GM23248 (cell line): ENCODE measurements around the gene NME4. TPM values are rescaled to one million over a fixed set of nuclear protein-coding genes. Genes with fewer than 3 reads are reported as not detected.

Experiments
- DNase-seq: peaks from one replicate; pipeline ENCODE4 v3.0.0-alpha.2; 2015
- H2AFZ ChIP-seq: fragments of 200-600 bp; sonication (generic); 2 replicates; pipeline ENCODE4 v1.6.1; 2016; ENCODE audit warnings: antibody characterized with exemption
- H3F3A ChIP-seq: fragments of 200-600 bp; sonication (generic); 2 replicates; pipeline ENCODE4 v1.6.1; 2016; ENCODE audit warnings: mild to moderate bottlenecking, antibody characterized with exemption, mixed run types; ENCODE audit not compliant: insufficient read depth
- H3K27ac ChIP-seq: fragments of 200-600 bp; sonication (generic); 2 replicates; pipeline ENCODE4 v1.5.1; 2016; ENCODE audit warnings: mild to moderate bottlenecking
- H3K27me3 ChIP-seq: fragments of 200-600 bp; sonication (generic); replicated peaks from 2 replicates; pipeline ENCODE4 v1.6.1; 2016; ENCODE audit warnings: mild to moderate bottlenecking; ENCODE audit not compliant: insufficient read depth
- H3K36me3 ChIP-seq: fragments of 200-600 bp; sonication (generic); 2 replicates; pipeline ENCODE4 v1.6.1; 2016; ENCODE audit warnings: low read depth, mild to moderate bottlenecking
- H3K4me1 ChIP-seq: fragments of 200-600 bp; sonication (generic); 2 replicates; pipeline ENCODE4 v1.6.1; 2016; ENCODE audit warnings: mild to moderate bottlenecking; ENCODE audit not compliant: insufficient read depth
- H3K4me2 ChIP-seq: fragments of 200-600 bp; sonication (generic); one replicate; pipeline ENCODE4 v1.6.1; 2016; ENCODE audit warnings: mild to moderate bottlenecking; ENCODE audit not compliant: unreplicated experiment
- H3K4me3 ChIP-seq: fragments of 200-600 bp; sonication (generic); 2 replicates; pipeline ENCODE4 v1.5.1; 2016; ENCODE audit warnings: mild to moderate bottlenecking
- H3K79me2 ChIP-seq: fragments of 200-600 bp; sonication (generic); 2 replicates; pipeline ENCODE4 v1.6.1; 2016; ENCODE audit warnings: mild to moderate bottlenecking; ENCODE audit not compliant: insufficient read depth
- H3K9ac ChIP-seq: fragments of 200-600 bp; sonication (generic); 2 replicates; pipeline ENCODE4 v1.6.1; 2016; ENCODE audit warnings: mild to moderate bottlenecking
- H3K9me2 ChIP-seq: fragments of 200-600 bp; sonication (generic); 2 replicates; pipeline ENCODE4 v1.6.1; 2016; ENCODE audit warnings: mixed run types, mild to moderate bottlenecking, moderate library complexity; ENCODE audit not compliant: insufficient read depth
- H3K9me3 ChIP-seq: fragments of 200-600 bp; sonication (generic); one replicate; pipeline ENCODE4 v1.6.1; 2017; ENCODE audit warnings: low read depth
- H4K20me1 ChIP-seq: fragments of 200-600 bp; sonication (generic); 2 replicates; pipeline ENCODE4 v1.6.0; 2016; ENCODE audit not compliant: insufficient read depth
- EZH2 ChIP-seq: fragments of 200-600 bp; sonication (generic); IDR thresholded peaks from 2 replicates; pipeline ENCODE4 v1.6.1; 2018; ENCODE audit warnings: antibody characterized with exemption, mild to moderate bottlenecking; ENCODE audit not compliant: insufficient read depth, poor library complexity, severe bottlenecking
- EZH2phosphoT487 ChIP-seq: fragments of 200-600 bp; sonication (generic); IDR thresholded peaks from 2 replicates; pipeline ENCODE4 v1.6.1; 2018; ENCODE audit warnings: antibody characterized with exemption, moderate library complexity, mild to moderate bottlenecking, low read depth; ENCODE audit not compliant: insufficient read depth
- WGBS, 2 experiments: methylation state at CpG; one replicate each; pipeline ENCODE4 v1.1.6; 2015 to 2017; ENCODE audit warnings: low lambda C conversion rate in 2 of 2, low coverage in 1 of 2; ENCODE audit errors: missing lambda C conversion rate in 2 of 2; 5-methylcytosine and 5-hydroxymethylcytosine counted together
- in situ Hi-C: fragments of 300-500 bp; cut with MboI; formaldehyde crosslinking; loops from 2 replicates; pipeline ENCODE4 v1.15.0; 2020
- polyA plus RNA-seq: library from polyadenylated mRNA; unstranded; fragments of >200 nt; fragmentation: Nextera tagmentation; extraction: Ambion mirVana; gene quantifications from 2 replicates; pipeline ENCODE4 v1.2.1, GENCODE V29; 2016
- total RNA-seq: library from RNA; depleted of rRNA; stranded (reverse); fragments of >200 nt; shearing (Covaris generic); gene quantifications from 2 replicates; pipeline ENCODE4 v1.2.3, GENCODE V29; 2014

The NME4 gene
- total and polyA plus RNA-seq, 2 experiments from 2014 or later: 175 to 283 TPM

DNA sequence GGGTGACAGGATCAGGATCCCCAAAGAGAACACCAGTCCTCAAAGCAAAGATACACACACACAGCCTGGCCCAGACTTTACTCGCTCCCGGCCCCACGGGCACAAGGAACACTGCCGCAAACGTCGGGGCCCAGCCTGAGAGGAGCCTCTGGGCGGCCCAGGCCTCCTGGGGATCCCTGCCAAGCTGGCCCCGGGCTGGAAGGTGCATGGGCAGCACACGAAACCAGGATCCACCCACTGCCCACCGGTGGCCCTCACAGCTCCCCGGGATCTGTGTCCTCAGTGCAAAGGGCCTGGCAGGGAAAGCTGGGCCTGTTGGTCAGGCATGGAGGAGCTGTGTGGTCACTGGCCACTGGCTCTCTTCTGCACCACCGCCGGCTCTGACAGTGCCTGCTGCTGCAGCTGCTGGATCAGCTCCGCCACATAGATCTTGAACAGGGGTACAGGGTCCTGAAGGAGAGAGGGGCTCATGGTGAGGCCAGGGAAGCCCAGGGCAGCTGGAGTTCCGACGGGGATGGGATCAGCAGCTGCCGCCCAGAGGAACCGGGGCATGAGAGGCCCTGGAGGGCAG is 29.6 kb upstream of the NME4 start:
- Histone ChIP-seq H3K27me3 (no peaks in the 10 kb centered on the region), H3K79me2 (no peaks in the 10 kb centered on the region), H3K4me2 (no peak overlapping the region), H3K9me3 (no peaks in the 10 kb centered on the region), H3K9me2 (no peaks in the 10 kb centered on the region), H3K36me3 (no peaks in the 10 kb centered on the region), H3K27ac (no peak overlapping the region), H3K9ac (no peak overlapping the region), H3F3A (no peaks in the 10 kb centered on the region), H4K20me1 (no peaks in the 10 kb centered on the region), H3K4me3 (no peak overlapping the region), H3K4me1 (peaks cover 8% of the 10 kb centered on the region), H2AFZ (no peak overlapping the region)
- no peak for TF ChIP-seq EZH2
- no peak for TF ChIP-seq EZH2phosphoT487
- in situ Hi-C loops: no loop called here
- WGBS, 2 experiments: 93 to 96% methylated on average over 18 of the region's 18 CpGs
- DNase-seq: no peak

DNA sequence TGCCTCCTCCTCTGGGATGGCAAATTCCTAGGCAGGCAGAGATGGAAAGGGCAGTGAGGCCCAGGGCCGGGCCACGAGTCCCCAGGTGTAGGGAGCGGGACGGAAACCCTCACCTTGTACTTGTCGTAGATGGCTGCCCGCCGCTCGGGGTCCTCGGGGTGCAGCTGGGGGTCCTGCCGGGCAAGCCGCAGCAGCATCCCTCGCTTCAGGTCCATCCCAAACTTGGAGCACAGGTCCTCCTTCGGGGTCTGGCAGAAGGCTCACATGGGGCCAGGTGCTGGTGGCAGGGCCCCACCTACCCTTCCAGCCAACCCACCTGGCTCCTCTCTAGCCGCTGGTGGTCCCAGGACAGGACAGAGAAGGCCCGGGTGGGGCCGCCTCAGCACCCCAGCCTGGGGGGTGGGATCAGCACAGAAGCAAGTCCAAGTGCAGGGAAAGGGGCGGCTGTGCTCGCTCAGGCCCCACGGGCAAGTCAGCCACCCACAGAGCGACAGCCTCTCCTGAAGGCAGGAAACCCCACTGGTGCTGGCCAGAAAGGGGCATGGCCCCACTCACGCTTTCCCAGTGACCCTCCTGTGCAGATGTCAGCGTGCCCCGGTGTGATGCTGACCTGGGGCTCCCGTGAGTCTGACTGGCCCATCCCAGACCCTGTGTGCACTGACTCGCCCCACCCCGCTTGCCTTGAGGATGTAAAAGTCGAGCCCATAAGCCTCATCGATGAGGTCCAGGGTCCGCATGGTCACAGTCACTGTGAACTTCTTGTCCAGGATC is 28.4 kb upstream of the NME4 start:
- in situ Hi-C loops: no loop called here
- H3F3A ChIP-seq: no peaks in the 10 kb centered on the region
- no peaks in the 10 kb centered on the region for H3K36me3 ChIP-seq
- H3K4me2 ChIP-seq: no peak overlapping the region
- TF ChIP-seq EZH2phosphoT487 (no peak), EZH2 (no peak)
- H4K20me1 ChIP-seq: no peaks in the 10 kb centered on the region
- H2AFZ ChIP-seq: no peak overlapping the region
- H3K9ac ChIP-seq: no peak overlapping the region
- no peak for DNase-seq
- H3K79me2 ChIP-seq: no peaks in the 10 kb centered on the region
- WGBS, 2 experiments: 97 to 98% methylated on average over 28 to 29 of the region's 29 CpGs
- H3K9me2 ChIP-seq: no peaks in the 10 kb centered on the region
- H3K9me3 ChIP-seq: no peaks in the 10 kb centered on the region
- no peak overlapping the region for H3K27ac ChIP-seq
- H3K27me3 ChIP-seq: no peaks in the 10 kb centered on the region
- H3K4me1 ChIP-seq: peaks cover 8% of the 10 kb centered on the region
- no peak overlapping the region for H3K4me3 ChIP-seq

GRCh38 chr16:369275-369865 is 27.6 kb upstream of the NME4 start:
- Histone ChIP-seq H2AFZ (no peak overlapping the region), H3K9me3 (no peaks in the 10 kb centered on the region), H3F3A (no peaks in the 10 kb centered on the region), H4K20me1 (no peaks in the 10 kb centered on the region), H3K4me3 (peak overlapping the region; percentile 55), H3K36me3 (no peaks in the 10 kb centered on the region), H3K27me3 (no peaks in the 10 kb centered on the region), H3K9ac (peak overlapping the region; percentile 59), H3K4me2 (peak overlapping the region; percentile 7), H3K79me2 (no peaks in the 10 kb centered on the region), H3K9me2 (no peaks in the 10 kb centered on the region), H3K4me1 (peaks cover 8% of the 10 kb centered on the region), H3K27ac (no peak overlapping the region)
- in situ Hi-C loops: no loop called here
- DNase-seq: no peak
- TF ChIP-seq EZH2: no peak
- no peak for TF ChIP-seq EZH2phosphoT487
- WGBS, 2 experiments: 87 to 89% methylated on average over 19 to 20 of the region's 20 CpGs

DNA sequence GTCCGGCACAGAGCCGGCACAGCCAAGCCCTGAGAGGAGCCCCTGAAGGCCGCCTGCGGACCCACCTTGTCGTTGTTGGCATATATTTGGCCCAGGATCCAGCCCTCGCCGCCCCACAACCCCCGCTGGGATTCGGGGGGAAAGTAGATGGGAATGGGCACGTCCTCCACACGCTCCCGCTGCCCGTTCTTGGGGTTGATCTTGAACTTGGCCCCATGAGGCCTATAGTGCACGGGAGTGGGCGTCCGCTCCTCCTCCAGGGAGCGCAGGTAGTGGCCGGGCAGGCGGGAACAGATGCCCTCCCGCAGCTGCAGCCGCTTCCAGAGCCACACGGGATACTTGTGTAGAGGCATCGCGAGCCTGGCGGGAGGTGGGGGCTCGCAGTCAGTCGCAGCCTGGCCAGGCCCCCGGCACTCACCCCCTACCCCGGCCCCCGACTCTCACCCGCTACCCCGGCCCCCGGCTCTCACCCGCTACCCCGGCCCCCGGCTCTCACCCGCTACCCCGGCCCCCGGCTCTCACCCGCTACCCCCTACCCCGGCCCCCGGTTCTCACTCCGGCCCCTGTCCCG is 27.0 kb upstream of the NME4 start:
- Histone ChIP-seq H3K27ac (no peak overlapping the region), H3K4me2 (peak overlapping the region; percentile 7), H3K4me1 (peaks cover 8% of the 10 kb centered on the region), H3K27me3 (no peaks in the 10 kb centered on the region), H3K4me3 (peak overlapping the region; percentile 55), H3K9ac (peak overlapping the region; percentile 59), H3K9me3 (no peaks in the 10 kb centered on the region), H3K36me3 (no peaks in the 10 kb centered on the region), H3F3A (no peaks in the 10 kb centered on the region), H3K79me2 (no peaks in the 10 kb centered on the region), H4K20me1 (no peaks in the 10 kb centered on the region), H2AFZ (no peak overlapping the region), H3K9me2 (no peaks in the 10 kb centered on the region)
- WGBS, 2 experiments: 28 to 31% methylated on average over 37 to 42 of the region's 44 CpGs
- TF ChIP-seq EZH2 (no peak), EZH2phosphoT487 (no peak)
- DNase-seq: peak; percentile 54
- in situ Hi-C loops: no loop called here
